A549 (cell line): Measurements from ENCODE around the gene ENPP1. TPM values are rescaled to one million over a fixed set of nuclear protein-coding genes. Genes with fewer than 3 reads are reported as not detected.

Experiments used
- ATAC-seq, 2 experiments: fragments of 200-7000 bp in 1 of 2; fragments of >200 bp in 1 of 2; cut with Nextera tagmentation in 1 of 2; cut with Tn5 transposase in 1 of 2; 3 replicates each; pipeline versions ENCODE4 v1.8.0 to v1.9.1; 2018 to 2020; ENCODE audit warnings: mild to moderate bottlenecking in 1 of 2, moderate library complexity in 1 of 2
- CTCF ChIA-PET: fragments of 300-600 bp; sonication (Branson Sonifier 250); formaldehyde crosslinking; extraction: SDS; loops from one replicate; lab custom pipeline; 2021; ENCODE audit warnings: antibody characterized with exemption, inconsistent platforms; lab: Yijun Ruan, JAX
- POLR2A ChIA-PET: fragments of 350-600 bp; formaldehyde crosslinking; extraction: SDS; loops from one replicate; lab custom pipeline; 2021; ENCODE audit warnings: antibody characterized with exemption, inconsistent platforms; lab: Yijun Ruan, JAX
- DNase-seq, 2 experiments: peaks; one replicate each; pipeline versions ENCODE4 v3.0.0 to v3.0.0-alpha.2; 2011 to 2016; ENCODE audit warnings: low read depth in 1 of 2, low spot score in 1 of 2
- FAIRE-seq: peaks from 2 replicates; lab custom pipeline; 2011; peaks lifted over from hg19 to GRCh38; lab: Jason Lieb, UNC
- H3K27ac ChIP-seq, 2 experiments: fragments of >200 bp; sonication (Bioruptor Twin); formaldehyde crosslinking; 3 replicates each; pipeline ENCODE4 v1.5.1; 2016 to 2017
- H3K4me1 ChIP-seq: fragments of >200 bp; sonication (Bioruptor Twin); formaldehyde crosslinking; 3 replicates; pipeline ENCODE4 v1.6.1; 2016
- H3K4me2 ChIP-seq: fragments of >200 bp; sonication (Bioruptor Twin); formaldehyde crosslinking; 3 replicates; pipeline ENCODE4 v1.6.1; 2016
- H3K4me3 ChIP-seq: fragments of >200 bp; sonication (Bioruptor Twin); formaldehyde crosslinking; 3 replicates; pipeline ENCODE4 v1.5.1; 2016
- H3K9me3 ChIP-seq: fragments of >200 bp; sonication (Bioruptor Twin); formaldehyde crosslinking; 3 replicates; pipeline ENCODE4 v1.6.1; 2016
- BHLHE40 ChIP-seq: IDR thresholded peaks from 2 replicates; pipeline ENCODE4 v1.6.1; 2012; ENCODE audit warnings: low read depth, low read length, inconsistent platforms
- CEBPB ChIP-seq, 2 experiments: fragments of >200 bp in 1 of 2; sonication (Bioruptor Twin) in 1 of 2; formaldehyde crosslinking in 1 of 2; IDR thresholded peaks; 2 replicates each; pipeline ENCODE4 v1.6.1; 2012 to 2016
- EHMT2 ChIP-seq: fragments of 200-600 bp; sonication (generic); IDR thresholded peaks from 2 replicates; pipeline ENCODE4 v1.6.1; 2016; ENCODE audit warnings: antibody characterized with exemption, low read depth, mild to moderate bottlenecking, moderate library complexity
- FOSL2 ChIP-seq, 2 experiments: fragments of 450-650 bp in 1 of 2; fragments of >200 bp in 1 of 2; sonication (Bioruptor Twin) in 1 of 2; formaldehyde crosslinking; IDR thresholded peaks; 2 replicates each; pipeline versions ENCODE4 v1.5.0 to v1.6.1; 2016 to 2020; ENCODE audit warnings: mild to moderate bottlenecking in 1 of 2, moderate library complexity in 1 of 2
- GATA3 ChIP-seq: IDR thresholded peaks from 2 replicates; pipeline ENCODE4 v1.6.1; 2012; ENCODE audit warnings: borderline replicate concordance
- HDAC2 ChIP-seq: fragments of 200-600 bp; sonication (generic); IDR thresholded peaks from 2 replicates; pipeline ENCODE4 v1.6.1; 2016
- HEYL ChIP-seq: fragments of 250-450 bp; sonication (Bioruptor Pico); IDR thresholded peaks from 2 replicates; pipeline ENCODE4 v1.8.0; 2021; ENCODE audit warnings: mild to moderate bottlenecking, moderate library complexity
- HOXB5 ChIP-seq: fragments of 250-450 bp; sonication (Bioruptor Pico); IDR thresholded peaks from 2 replicates; pipeline ENCODE4 v1.5.0; 2020; ENCODE audit warnings: mild to moderate bottlenecking, moderate library complexity
- MAFK ChIP-seq: fragments of 450-650 bp; IDR thresholded peaks from 2 replicates; pipeline ENCODE4 v1.6.1; 2014; ENCODE audit not compliant: partially characterized antibody
- NFE2L2 ChIP-seq: fragments of 150-350 bp; conservative IDR thresholded peaks from 2 replicates; pipeline ENCODE4 v1.6.1; 2014; ENCODE audit warnings: low read length
- NR3C1 ChIP-seq: fragments of >200 bp; sonication (Bioruptor Twin); formaldehyde crosslinking; IDR thresholded peaks from 3 replicates; pipeline ENCODE4 v1.6.1; 2017
- PHF8 ChIP-seq: fragments of 200-600 bp; sonication (generic); IDR thresholded peaks from 2 replicates; pipeline ENCODE4 v1.6.1; 2016; ENCODE audit warnings: low read depth, mild to moderate bottlenecking, antibody characterized with exemption, moderate library complexity, borderline replicate concordance
- POLR2A ChIP-seq: IDR thresholded peaks from 2 replicates; pipeline ENCODE4 v1.6.1; 2012; ENCODE audit warnings: mild to moderate bottlenecking, low read length
- USF2 ChIP-seq: fragments of 450-650 bp; IDR thresholded peaks from 2 replicates; pipeline ENCODE4 v1.6.1; 2014; ENCODE audit warnings: antibody characterized with exemption
- ZC3H11A ChIP-seq: fragments of 450-650 bp; IDR thresholded peaks from 2 replicates; pipeline ENCODE4 v1.6.1; 2014; ENCODE audit warnings: antibody characterized with exemption, mild to moderate bottlenecking
- ZFP36 ChIP-seq: fragments of 450-650 bp; IDR thresholded peaks from 2 replicates; pipeline ENCODE4 v1.6.1; 2014; ENCODE audit warnings: borderline replicate concordance; ENCODE audit not compliant: partially characterized antibody
- ZNF302 ChIP-seq: fragments of 250-450 bp; sonication (Bioruptor Pico); IDR thresholded peaks from 2 replicates; pipeline ENCODE4 v1.9.0; 2021; ENCODE audit warnings: inconsistent platforms, mild to moderate bottlenecking, moderate library complexity
- WGBS: methylation state at CpG from one replicate; pipeline ENCODE4 v1.1.6; 2017; ENCODE audit errors: missing lambda C conversion rate; 5-methylcytosine and 5-hydroxymethylcytosine counted together
- polyA plus RNA-seq, 4 experiments: library from polyadenylated mRNA; depleted of rRNA in 3 of 4; stranded (reverse); fragments of >200 nt; fragmentation: RNase III in 1 of 4; extraction: RNeasy Plus Mini Kit Qiagen cat#74134 plus additional on column Dnase treatment in 1 of 4; gene quantifications; 2 replicates in 3 of 4; 3 replicates in 1 of 4; pipeline ENCODE4 v1.2.3, GENCODE V29; 2011 to 2017
- TF ChIP-seq, protein P1 (sequence below): IDR thresholded peaks from 2 replicates; pipeline ENCODE4 v1.6.1; 2012
- TF ChIP-seq, protein P2 (sequence below): fragments of >200 bp; sonication (Bioruptor Twin); formaldehyde crosslinking; IDR thresholded peaks from 2 replicates; pipeline ENCODE4 v1.6.1; 2016

ENPP1 gene
- polyA plus RNA-seq, 2 of the 4 experiments (the other 2 are of a cell fraction): 0.97 to 5.3 TPM

GRCh38 chr6:131893198-131893597 lies 85.4 kb downstream of the ENPP1 start:
- WGBS: 43% methylated on average over 1 of the region's 1 CpG
- TF ChIP-seq HOXB5 (CRISPR knock-in tag) (no peak), CEBPB (IDR thresholded peaks at IDR 0.05) (no peak), MAFK (no peak), USF2 (no peak), FOSL2 (IDR thresholded peaks at IDR 0.05) (no peak), FOSL2 (CRISPR knock-in tag; IDR thresholded peaks at IDR 0.05) (no peak), PHF8 (no peak), HEYL (CRISPR knock-in tag) (no peak)
- TF ChIP-seq, protein P1, sequence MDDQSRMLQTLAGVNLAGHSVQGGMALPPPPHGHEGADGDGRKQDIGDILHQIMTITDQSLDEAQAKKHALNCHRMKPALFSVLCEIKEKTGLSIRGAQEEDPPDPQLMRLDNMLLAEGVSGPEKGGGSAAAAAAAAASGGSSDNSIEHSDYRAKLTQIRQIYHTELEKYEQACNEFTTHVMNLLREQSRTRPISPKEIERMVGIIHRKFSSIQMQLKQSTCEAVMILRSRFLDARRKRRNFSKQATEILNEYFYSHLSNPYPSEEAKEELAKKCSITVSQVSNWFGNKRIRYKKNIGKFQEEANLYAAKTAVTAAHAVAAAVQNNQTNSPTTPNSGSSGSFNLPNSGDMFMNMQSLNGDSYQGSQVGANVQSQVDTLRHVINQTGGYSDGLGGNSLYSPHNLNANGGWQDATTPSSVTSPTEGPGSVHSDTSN: no peak
- peaks cover 5% of the 10 kb centered on the region; the same call in 1 of the 3 replicates for H3K9me3 ChIP-seq
- no peak overlapping the region for H3K27ac ChIP-seq
- ChIA-PET POLR2A (no interaction called here), CTCF (interaction anchor here (1.9 kb wide), 1 partner anchor 22 kb away, joined by 4 read pairs; no protein-coding TSS in a partner anchor)
- H3K4me2 ChIP-seq: no peak overlapping the region
- ATAC-seq (no peak), DNase-seq (no peak), FAIRE-seq (no peak)
- H3K4me1 ChIP-seq: peaks cover 8% of the 10 kb centered on the region; the same call in 2 of the 3 replicates
- H3K4me3 ChIP-seq: no peak overlapping the region

DNA sequence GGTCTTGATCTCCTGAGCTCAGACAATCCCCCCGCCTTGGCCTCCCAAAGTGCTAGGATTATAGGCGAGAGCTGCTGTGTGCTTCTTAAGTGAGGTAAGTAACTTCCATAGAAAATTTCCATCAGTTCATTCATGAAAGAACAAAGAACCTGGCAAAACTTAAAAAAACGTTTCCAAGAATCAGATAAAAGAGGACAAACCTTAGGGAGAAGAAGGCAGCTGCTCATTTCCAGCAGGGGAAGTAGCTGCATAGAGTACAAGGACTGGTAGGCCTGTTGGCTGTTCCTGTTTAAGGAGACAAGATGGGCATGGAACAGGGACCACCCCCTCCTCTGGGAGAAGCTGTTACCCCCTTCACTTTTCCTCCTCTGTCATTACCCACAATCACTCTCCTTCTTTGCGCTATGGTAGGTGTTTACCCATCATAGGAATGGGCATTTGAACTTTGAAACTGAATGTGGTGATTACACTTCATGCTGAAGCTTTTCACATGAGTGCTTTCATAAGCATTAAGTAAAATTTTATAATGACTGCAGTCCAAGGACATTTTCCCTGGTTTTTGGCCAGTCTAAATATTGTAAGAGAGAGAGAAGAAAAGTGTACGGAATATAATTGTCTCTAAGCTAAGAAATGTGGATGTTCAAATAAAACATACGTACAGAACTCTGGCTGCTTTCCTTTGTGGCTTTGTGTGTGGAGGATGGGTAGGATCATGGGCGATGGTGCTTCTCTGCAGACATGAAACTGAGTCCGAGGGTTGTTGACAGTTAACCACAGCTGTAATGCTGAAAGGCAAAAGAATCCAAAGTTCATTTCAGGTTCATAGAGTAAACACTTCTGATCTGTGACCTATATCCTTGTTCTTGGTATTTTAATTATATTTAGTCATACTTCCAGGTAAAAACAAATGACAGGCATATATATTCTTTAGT lies 86.9 kb downstream of the ENPP1 start:
- TF ChIP-seq BHLHE40 (no peak), HOXB5 (CRISPR knock-in tag) (no peak)
- TF ChIP-seq, all 56 proteins: peak for 0
- ATAC-seq: no peak
- POLR2A ChIA-PET: no interaction called here
- peak overlapping the region; percentile 34; the same call in 2 of the 3 replicates for H3K4me2 ChIP-seq
- DNase-seq: no peak
- FAIRE-seq: no peak
- CTCF ChIA-PET: no interaction called here
- 52% methylated on average over 8 of the region's 8 CpGs for WGBS
- no peak overlapping the region for H3K4me3 ChIP-seq
- H3K4me1 ChIP-seq: peaks cover 8% of the 10 kb centered on the region; the same call in 2 of the 3 replicates
- H3K27ac ChIP-seq: no peak overlapping the region
- H3K9me3 ChIP-seq: peaks cover 11% of the 10 kb centered on the region; the same call in 1 of the 3 replicates

DNA sequence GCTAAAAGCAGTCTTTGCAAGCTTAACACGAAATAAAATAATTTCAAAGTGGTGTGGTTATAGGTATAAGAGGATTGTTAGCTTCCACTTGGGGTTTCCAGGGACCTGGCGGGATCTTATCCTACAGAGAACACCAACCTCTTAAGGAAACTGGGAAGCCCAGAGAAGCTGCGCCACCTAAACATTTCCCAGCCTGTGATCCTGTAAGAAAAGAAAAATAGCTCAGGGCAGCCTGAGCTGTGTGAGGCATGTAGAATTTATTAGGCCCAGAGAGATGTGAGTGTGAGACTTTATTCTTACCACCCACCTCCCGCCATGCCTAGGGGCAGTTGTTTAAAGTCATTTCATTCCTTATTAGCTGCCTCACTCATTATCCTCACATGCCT lies 89.2 kb downstream of the ENPP1 start:
- Histone ChIP-seq H3K4me3 (no peak overlapping the region), H3K4me1 (peaks cover 8% of the 10 kb centered on the region; the same call in 2 of the 3 replicates)
- CTCF ChIA-PET: interaction anchor here (1.1 to 1.8 kb wide), 3 partner anchors 10 to 18 kb away, joined by 3 to 8 read pairs (median 7); no protein-coding TSS in a partner anchor
- TF ChIP-seq EHMT2 (no peak), MAFK (no peak), POLR2A (no peak), ZNF302 (CRISPR knock-in tag) (no peak), ZFP36 (no peak)
- TF ChIP-seq, all 56 proteins: peak for 0
- no peak for FAIRE-seq
- H3K27ac ChIP-seq: no peak overlapping the region
- no peak overlapping the region for H3K4me2 ChIP-seq
- WGBS: 75% methylated on average over 4 of the region's 4 CpGs
- ATAC-seq: no peak
- no peak for DNase-seq
- POLR2A ChIA-PET: no interaction called here
- peaks cover 11% of the 10 kb centered on the region; the same call in 1 of the 3 replicates for H3K9me3 ChIP-seq

DNA sequence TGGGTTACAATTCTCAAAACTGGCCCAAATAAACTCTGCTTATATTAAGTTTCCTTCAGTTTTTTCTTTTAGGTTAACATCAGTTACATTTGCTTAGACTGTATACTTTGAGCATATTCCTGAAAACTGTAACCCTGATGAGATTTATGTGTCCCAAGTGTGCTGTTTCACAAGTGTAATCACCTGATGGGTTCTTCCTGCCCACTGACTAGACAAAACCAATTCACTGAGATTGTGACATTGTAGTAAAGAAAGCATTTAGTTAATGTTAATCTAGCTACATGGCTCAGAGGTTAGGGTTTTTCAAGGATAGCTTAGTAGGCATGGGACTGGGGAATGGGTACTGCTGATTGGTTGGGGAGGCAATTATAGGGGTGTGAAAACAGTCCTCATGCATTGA lies 89.8 kb downstream of the ENPP1 start:
- no peak for ATAC-seq
- Histone ChIP-seq H3K9me3 (peaks cover 11% of the 10 kb centered on the region; the same call in 1 of the 3 replicates), H3K27ac (no peak overlapping the region), H3K4me3 (no peak overlapping the region), H3K4me2 (no peak overlapping the region), H3K4me1 (peaks cover 8% of the 10 kb centered on the region; the same call in 2 of the 3 replicates)
- FAIRE-seq: no peak
- TF ChIP-seq NR3C1 (no peak), HEYL (CRISPR knock-in tag) (no peak), MAFK (no peak), ZC3H11A (no peak), NFE2L2 (no peak), HDAC2 (no peak), GATA3 (no peak)
- TF ChIP-seq, protein P2, sequence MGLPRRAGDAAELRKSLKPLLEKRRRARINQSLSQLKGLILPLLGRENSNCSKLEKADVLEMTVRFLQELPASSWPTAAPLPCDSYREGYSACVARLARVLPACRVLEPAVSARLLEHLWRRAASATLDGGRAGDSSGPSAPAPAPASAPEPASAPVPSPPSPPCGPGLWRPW: no peak
- ChIA-PET POLR2A (no interaction called here), CTCF (interaction anchor here (1.1 to 1.8 kb wide), 3 partner anchors 10 to 18 kb away, joined by 3 to 8 read pairs (median 7); no protein-coding TSS in a partner anchor)
- no peak for DNase-seq
